Naive thymus-derived CD4-positive, alpha-beta T cell (primary cell): ENCODE measurements around the gene COQ10A. TPM values are rescaled to one million over a fixed set of nuclear protein-coding genes. Genes with fewer than 3 reads are reported as not detected.
A peak's percentile ranks its signal among the peaks of the same experiment; 100 is the strongest.

Experiments used
- ATAC-seq: fragments of 150-1000 bp; cut with Tn5 transposase; 2 replicates; pipeline ENCODE4 v1.10.0; 2021; ENCODE audit warnings: mild to moderate bottlenecking, moderate library complexity
- CTCF ChIA-PET: fragments of 350-600 bp; sonication (Branson Sonifier 250); formaldehyde crosslinking; loops from one replicate; lab custom pipeline; 2021; ENCODE audit warnings: antibody characterized with exemption; lab: Charles Lee
- POLR2A ChIA-PET: fragments of 350-600 bp; sonication (Branson Sonifier 250); formaldehyde crosslinking; loops from one replicate; lab custom pipeline; 2021; ENCODE audit warnings: antibody characterized with exemption, inconsistent platforms; lab: Charles Lee
- DNase-seq, 9 donors: peaks; one replicate each; pipeline versions ENCODE4 v3.0.0 to v3.0.0-alpha.2; 2020 to 2022; ENCODE audit warnings: mixed read lengths in 1 of 9
- H3K27ac ChIP-seq: one replicate; pipeline ENCODE4 v1.7.0; 2013; ENCODE audit warnings: mild to moderate bottlenecking, low read depth, low read length, moderate library complexity
- H3K27me3 ChIP-seq, 2 donors: one replicate each; pipeline ENCODE4 v1.7.0; 2013; ENCODE audit warnings: low read length in 2 of 2, mild to moderate bottlenecking in 2 of 2, moderate library complexity in 2 of 2; ENCODE audit not compliant: control insufficient read depth in 2 of 2, insufficient read depth in 2 of 2
- H3K36me3 ChIP-seq, 3 experiments: 1 replicate in 2 of 3; 2 replicates in 1 of 3; pipeline ENCODE4 v1.7.0; 2013; ENCODE audit warnings: low read length in 3 of 3, mild to moderate bottlenecking in 3 of 3, moderate library complexity in 1 of 3; ENCODE audit not compliant: insufficient read depth in 3 of 3, control insufficient read depth in 2 of 3
- H3K4me1 ChIP-seq, 2 donors: one replicate each; pipeline ENCODE4 v1.7.0; 2013; ENCODE audit warnings: low read length in 2 of 2, mild to moderate bottlenecking in 2 of 2, moderate library complexity in 1 of 2; ENCODE audit not compliant: control insufficient read depth in 2 of 2, insufficient read depth in 2 of 2
- H3K4me3 ChIP-seq: 2 replicates; pipeline ENCODE4 v1.7.0; 2013; ENCODE audit warnings: mild to moderate bottlenecking, low read length
- H3K9me3 ChIP-seq, 3 experiments: 1 replicate in 2 of 3; 2 replicates in 1 of 3; pipeline ENCODE4 v1.7.0; 2013; ENCODE audit warnings: low read length in 3 of 3; ENCODE audit not compliant: control insufficient read depth in 2 of 3
- H3K27ac Mint-ChIP-seq, 9 donors: one replicate each; pipeline ENCODE4 v1.8.0; 2020 to 2022; ENCODE audit warnings: mixed read lengths in 9 of 9, mild to moderate bottlenecking in 8 of 9, moderate library complexity in 5 of 9, inconsistent platforms in 2 of 9
- H3K27me3 Mint-ChIP-seq, 5 donors: one replicate each; pipeline ENCODE4 v1.8.0; 2021 to 2022; ENCODE audit warnings: mixed read lengths in 5 of 5, mild to moderate bottlenecking in 1 of 5
- H3K36me3 Mint-ChIP-seq, 5 donors: one replicate each; pipeline ENCODE4 v1.8.0; 2020 to 2022; ENCODE audit warnings: mixed read lengths in 5 of 5, mild to moderate bottlenecking in 3 of 5, inconsistent platforms in 1 of 5
- H3K4me1 Mint-ChIP-seq, 7 donors: one replicate each; pipeline ENCODE4 v1.8.0; 2020 to 2022; ENCODE audit warnings: mixed read lengths in 7 of 7, mild to moderate bottlenecking in 3 of 7, inconsistent platforms in 1 of 7
- H3K4me3 Mint-ChIP-seq, 10 donors: one replicate each; pipeline ENCODE4 v1.8.0; 2020 to 2022; ENCODE audit warnings: mild to moderate bottlenecking in 10 of 10, mixed read lengths in 10 of 10, moderate library complexity in 6 of 10, inconsistent platforms in 2 of 10
- H3K9me3 Mint-ChIP-seq, 11 donors: one replicate each; pipeline ENCODE4 v1.8.0; 2020 to 2022; ENCODE audit warnings: mixed read lengths in 11 of 11, mild to moderate bottlenecking in 4 of 11, inconsistent platforms in 1 of 11, moderate library complexity in 1 of 11
- intact Hi-C, 2 donors: fragments of 100-400 bp; cut with micrococcal nuclease; formaldehyde crosslinking; loops; one replicate each; pipeline ENCODE4 v1.15.1; 2023
- polyA plus RNA-seq, 2 donors: library from polyadenylated mRNA; unstranded; fragments of 300-500 nt; fragmentation: Illumina TruSeq; gene quantifications; one replicate each; pipeline ENCODE4 v1.2.3, GENCODE V29; 2021
- total RNA-seq, 6 experiments: library from RNA in 5 of 6; stranded (reverse) in 5 of 6; gene quantifications; 1 replicate in 5 of 6; 2 replicates in 1 of 6; pipeline ENCODE4 v1.2.3 and lab custom pipeline; 2021 to 2026

The COQ10A gene
- total and polyA plus RNA-seq, 7 experiments from 2014 or later, result 9.7 to 39.4 (median 29.7) TPM

DNA sequence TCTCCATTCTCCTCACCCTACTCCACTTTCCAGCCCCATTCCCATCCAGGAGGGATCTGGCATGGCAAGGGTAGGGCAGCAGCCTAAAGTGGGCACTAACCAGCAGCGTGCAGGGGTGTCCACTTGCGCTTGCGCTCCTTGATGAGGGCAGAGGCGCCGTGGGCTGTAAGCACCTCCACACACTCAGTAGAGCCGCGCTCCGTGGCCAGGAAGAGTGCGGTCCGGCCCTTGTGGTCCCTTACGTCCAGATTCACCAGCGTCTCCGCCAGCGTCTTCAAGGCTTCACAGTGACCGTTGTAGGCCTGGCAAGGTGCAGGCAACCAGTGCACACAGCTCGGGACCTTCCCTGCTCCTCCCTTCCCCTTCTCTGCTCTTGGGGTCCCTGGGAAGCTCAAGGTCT lies 18.8 kb upstream of the COQ10A start:
- H3K36me3 Mint-ChIP-seq, result peaks cover 4 to 41% (median 11%) of the 10 kb centered on the region in 5 donors
- POLR2A ChIA-PET, result interaction anchor here (0.7 to 1.6 kb wide), 3 partner anchors 10 to 51 kb away, joined by 3 to 6 read pairs (median 4); partner anchors contain the start of gene ANKRD52
- Histone ChIP-seq H3K4me3 (no peak overlapping the region), H3K36me3 (peaks cover 13 to 86% (median 44%) of the 10 kb centered on the region in 3 experiments), H3K9me3 (no peaks in the 10 kb centered on the region), H3K27me3 (no peaks in the 10 kb centered on the region), H3K4me1 (no peaks in the 10 kb centered on the region), H3K27ac (no peak overlapping the region)
- CTCF ChIA-PET, result interaction anchor here (0.9 kb wide), 1 partner anchor 10 kb away, joined by 3 read pairs; the partner anchor contains the start of gene ANKRD52
- H3K9me3 Mint-ChIP-seq, result no peaks in the 10 kb centered on the region
- H3K27ac Mint-ChIP-seq, result no peak overlapping the region
- no peak overlapping the region for H3K4me3 Mint-ChIP-seq
- intact Hi-C loops, result no loop called here
- peaks cover 0 to 3% (median 0%) of the 10 kb centered on the region in 7 donors for H3K4me1 Mint-ChIP-seq
- H3K27me3 Mint-ChIP-seq, result no peaks in the 10 kb centered on the region
- no peak for ATAC-seq
- DNase-seq, result no peak

DNA sequence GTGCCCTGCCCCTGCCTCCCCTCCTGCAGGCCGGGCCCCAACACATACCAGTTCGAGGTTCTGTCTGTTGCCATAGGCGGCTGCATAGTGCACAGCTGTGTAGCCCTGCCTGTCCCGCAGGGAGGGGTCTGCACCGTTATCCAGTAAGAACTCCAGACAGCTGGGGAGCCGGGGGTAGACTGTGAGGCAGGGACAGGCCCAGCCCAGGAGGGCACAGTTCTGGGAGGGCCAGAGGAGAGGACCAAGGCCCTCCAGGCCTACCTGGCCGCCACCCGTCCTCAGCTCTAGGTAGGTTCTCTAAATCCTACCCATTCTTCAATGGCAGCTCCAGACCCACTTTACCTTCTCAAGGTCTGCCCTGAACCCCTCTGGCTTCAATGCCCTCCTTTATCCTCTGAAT lies 18.0 kb upstream of the COQ10A start:
- Mint-ChIP-seq H3K4me3 (no peak overlapping the region), H3K9me3 (no peaks in the 10 kb centered on the region), H3K27me3 (no peaks in the 10 kb centered on the region), H3K36me3 (peaks cover 4 to 49% (median 11%) of the 10 kb centered on the region in 5 donors), H3K27ac (peak overlapping the region in 2 of 9 donors; percentile 50 to 59), H3K4me1 (peaks cover 0 to 3% (median 0%) of the 10 kb centered on the region in 7 donors)
- H3K27ac ChIP-seq, result no peak overlapping the region
- H3K4me1 ChIP-seq, result no peaks in the 10 kb centered on the region
- no peak overlapping the region for H3K4me3 ChIP-seq
- DNase-seq (no peak), ATAC-seq (no peak)
- H3K27me3 ChIP-seq, result no peaks in the 10 kb centered on the region
- H3K9me3 ChIP-seq, result no peaks in the 10 kb centered on the region
- peaks cover 20 to 86% (median 51%) of the 10 kb centered on the region in 3 experiments for H3K36me3 ChIP-seq
- ChIA-PET CTCF (no interaction called here), POLR2A (interaction anchor here (0.7 kb wide), 1 partner anchor 17 kb away, joined by 3 read pairs; no protein-coding TSS in a partner anchor)
- intact Hi-C loops, result no loop called here

DNA sequence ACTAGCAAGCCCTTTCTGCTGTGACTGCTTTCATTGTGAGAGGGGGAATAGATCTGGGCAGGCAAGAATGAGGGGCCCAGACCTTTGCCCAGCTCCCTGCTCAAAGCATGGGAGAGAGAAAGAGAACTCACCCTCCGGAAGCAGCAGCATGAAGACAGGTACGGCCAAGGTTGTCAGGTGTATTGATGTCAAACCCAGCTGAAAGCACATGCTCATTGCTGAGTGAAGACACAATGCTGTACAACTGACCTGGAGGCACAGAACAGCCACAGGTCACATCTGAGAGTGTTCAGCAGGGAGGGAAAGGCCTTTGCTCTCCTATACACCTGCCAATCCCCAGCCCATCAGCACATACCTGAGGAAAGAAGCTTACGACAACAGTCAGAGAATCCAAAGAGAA lies 14.1 kb upstream of the COQ10A start:
- DNase-seq, result no peak
- Histone ChIP-seq H3K36me3 (peaks cover 21 to 72% (median 32%) of the 10 kb centered on the region in 3 experiments), H3K27ac (no peak overlapping the region), H3K4me3 (no peak overlapping the region), H3K27me3 (no peaks in the 10 kb centered on the region), H3K9me3 (no peaks in the 10 kb centered on the region), H3K4me1 (peaks cover 12 to 14% of the 10 kb centered on the region in 2 donors)
- no peak for ATAC-seq
- intact Hi-C loops, result no loop called here
- Mint-ChIP-seq H3K4me3 (no peak overlapping the region), H3K27me3 (no peaks in the 10 kb centered on the region), H3K4me1 (peaks cover 8 to 20% (median 15%) of the 10 kb centered on the region in 7 donors), H3K27ac (no peak overlapping the region), H3K9me3 (no peaks in the 10 kb centered on the region), H3K36me3 (peaks cover 0 to 44% (median 11%) of the 10 kb centered on the region in 5 donors)
- ChIA-PET POLR2A (interaction anchor here (0.5 to 1.4 kb wide), 2 partner anchors 9 to 62 kb away, joined by 3 read pairs; no protein-coding TSS in a partner anchor), CTCF (no interaction called here)

DNA sequence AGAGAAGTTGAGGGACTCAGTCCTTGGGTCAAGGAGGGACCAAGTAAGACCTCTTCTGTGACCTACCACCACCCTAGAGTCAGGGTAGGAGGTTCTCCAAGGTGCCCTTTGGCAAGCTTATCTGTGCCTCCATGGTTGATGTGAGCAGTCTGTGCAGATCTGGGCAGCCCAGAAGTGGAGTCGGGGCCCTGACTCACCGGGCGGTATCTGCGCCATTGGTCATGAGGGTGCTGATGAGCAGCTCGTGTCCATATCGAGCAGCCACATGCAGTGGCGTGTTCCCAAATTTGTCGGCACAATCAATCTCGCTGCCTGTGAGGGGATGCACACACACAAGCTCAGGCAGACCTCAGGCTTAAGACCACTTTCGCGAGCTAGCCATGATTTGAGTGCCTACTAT lies 13.7 kb upstream of the COQ10A start:
- no peak for ATAC-seq
- Histone ChIP-seq H3K36me3 (peaks cover 21 to 71% (median 28%) of the 10 kb centered on the region in 3 experiments), H3K4me3 (no peak overlapping the region), H3K27me3 (no peaks in the 10 kb centered on the region), H3K4me1 (peaks cover 12 to 14% of the 10 kb centered on the region in 2 donors), H3K27ac (no peak overlapping the region), H3K9me3 (no peaks in the 10 kb centered on the region)
- Mint-ChIP-seq H3K4me1 (peaks cover 8 to 20% (median 15%) of the 10 kb centered on the region in 7 donors), H3K27me3 (no peaks in the 10 kb centered on the region), H3K36me3 (peaks cover 0 to 43% (median 11%) of the 10 kb centered on the region in 5 donors), H3K27ac (no peak overlapping the region), H3K4me3 (no peak overlapping the region), H3K9me3 (no peaks in the 10 kb centered on the region)
- no peak for DNase-seq
- intact Hi-C loops, result no loop called here
- ChIA-PET POLR2A (interaction anchor here (0.5 to 1.4 kb wide), 3 partner anchors 8 to 63 kb away, joined by 3 read pairs; no protein-coding TSS in a partner anchor), CTCF (no interaction called here)

GRCh38 chr12:56255671-56256070 lies 11.1 kb upstream of the COQ10A start:
- ChIA-PET POLR2A (interaction anchor here (0.6 to 2.2 kb wide), 5 partner anchors 11 to 430 kb away, joined by 3 to 6 read pairs (median 5); partner anchors contain the start of genes COQ10A and RNF41), CTCF (interaction anchor here (1.2 to 1.4 kb wide), 2 partner anchors 11 to 136 kb away, joined by 3 to 5 read pairs; partner anchors contain the start of gene COQ10A)
- ATAC-seq, result no peak
- Mint-ChIP-seq H3K9me3 (no peaks in the 10 kb centered on the region), H3K4me1 (peaks cover 13 to 27% (median 22%) of the 10 kb centered on the region in 7 donors), H3K36me3 (peaks cover 0 to 38% (median 11%) of the 10 kb centered on the region in 5 donors), H3K27me3 (no peaks in the 10 kb centered on the region), H3K4me3 (peak overlapping the region in 4 of 10 donors; percentile 28 to 91 (median 64)), H3K27ac (peak overlapping the region in 3 of 9 donors; percentile 27 to 72 (median 32))
- Histone ChIP-seq H3K27me3 (no peaks in the 10 kb centered on the region), H3K36me3 (peaks cover 18 to 53% (median 26%) of the 10 kb centered on the region in 3 experiments), H3K4me1 (peaks cover 18 to 19% of the 10 kb centered on the region in 2 donors), H3K9me3 (no peaks in the 10 kb centered on the region), H3K4me3 (no peak overlapping the region), H3K27ac (no peak overlapping the region)
- no peak for DNase-seq
- intact Hi-C loops, result loop anchor here in 1 of 2 donors (5.0 kb wide), 1 partner anchor 48 kb away; no protein-coding TSS in a partner anchor

GRCh38 chr12:56256326-56256960 lies 10.3 kb upstream of the COQ10A start:
- Mint-ChIP-seq H3K27me3 (no peaks in the 10 kb centered on the region), H3K4me3 (peak overlapping the region; percentile 70 to 94 (median 85)), H3K27ac (peak overlapping the region in 8 of 9 donors; percentile 9 to 83 (median 66)), H3K9me3 (no peaks in the 10 kb centered on the region), H3K4me1 (peaks cover 13 to 27% (median 22%) of the 10 kb centered on the region in 7 donors), H3K36me3 (peaks cover 0 to 38% (median 11%) of the 10 kb centered on the region in 5 donors)
- Histone ChIP-seq H3K9me3 (no peaks in the 10 kb centered on the region), H3K4me3 (peak overlapping the region; percentile 99), H3K27me3 (no peaks in the 10 kb centered on the region), H3K4me1 (peaks cover 18 to 19% of the 10 kb centered on the region in 2 donors), H3K36me3 (peaks cover 18 to 50% (median 26%) of the 10 kb centered on the region in 3 experiments), H3K27ac (peak overlapping the region; percentile 90)
- CTCF ChIA-PET, result interaction anchor here (0.8 to 1.4 kb wide), 6 partner anchors 11 to 208 kb away, joined by 3 to 5 read pairs (median 4); partner anchors contain the start of gene COQ10A
- POLR2A ChIA-PET, result interaction anchor here (0.8 to 2.5 kb wide), 8 partner anchors 10 to 439 kb away, joined by 3 to 7 read pairs (median 5); partner anchors contain the start of genes COQ10A, ORMDL2, SARNP and SMARCC2
- ATAC-seq, result no peak
- no peak for DNase-seq
- intact Hi-C loops, result loop anchor here in 1 of 2 donors (5.0 kb wide), 1 partner anchor 49 kb away; no protein-coding TSS in a partner anchor
